HEK293T (cell line): ENCODE data around the gene HK1.
"Not testable (repeated sequence)": the region's sequence is repeated elsewhere in the genome, so short reads cannot be mapped to it uniquely, and the experiment has no call there.

ENCODE experiments used
- CTCF ChIA-PET: fragments of 350-600 bp; formaldehyde crosslinking; extraction: SDS; loops from one replicate; lab custom pipeline; 2021; ENCODE audit warnings: antibody characterized with exemption, inconsistent platforms; lab: Yijun Ruan, JAX
- POLR2A ChIA-PET: fragments of 350-600 bp; formaldehyde crosslinking; extraction: SDS; loops from one replicate; lab custom pipeline; 2020; ENCODE audit warnings: antibody characterized with exemption, inconsistent platforms; lab: Yijun Ruan, JAX
- DNase-seq: peaks from one replicate; pipeline ENCODE4 v3.0.0; 2012; ENCODE audit warnings: mixed read lengths; ENCODE audit errors: extremely low spot score
- ARNT ChIP-seq: fragments of 450-650 bp; IDR thresholded peaks from 2 replicates; pipeline ENCODE4 v1.6.1; 2017; ENCODE audit warnings: mild to moderate bottlenecking
- BHLHE40 ChIP-seq: fragments of 450-650 bp; IDR thresholded peaks from 2 replicates; pipeline ENCODE4 v1.6.1; 2016; ENCODE audit warnings: mild to moderate bottlenecking, moderate library complexity, borderline replicate concordance
- CTBP1 ChIP-seq: fragments of 450-650 bp; IDR thresholded peaks from 2 replicates; pipeline ENCODE4 v1.6.1; 2016; ENCODE audit warnings: borderline replicate concordance
- ELF4 ChIP-seq: fragments of 450-650 bp; IDR thresholded peaks from 2 replicates; pipeline ENCODE4 v1.6.1; 2017; ENCODE audit warnings: antibody characterized with exemption
- FOXA1 ChIP-seq: fragments of 450-650 bp; IDR thresholded peaks from 2 replicates; pipeline ENCODE4 v1.6.1; 2016; ENCODE audit warnings: mild to moderate bottlenecking
- FOXK2 ChIP-seq: fragments of 450-650 bp; IDR thresholded peaks from 2 replicates; pipeline ENCODE4 v1.6.1; 2016; ENCODE audit warnings: mild to moderate bottlenecking
- FOXM1 ChIP-seq: fragments of 450-650 bp; IDR thresholded peaks from 2 replicates; pipeline ENCODE4 v1.6.1; 2017; ENCODE audit warnings: mild to moderate bottlenecking, borderline replicate concordance
- HDGF ChIP-seq: fragments of 450-650 bp; IDR thresholded peaks from 2 replicates; pipeline ENCODE4 v1.6.1; 2017; ENCODE audit warnings: antibody characterized with exemption, borderline replicate concordance
- L3MBTL2 ChIP-seq: fragments of 450-650 bp; conservative IDR thresholded peaks from 2 replicates; pipeline ENCODE4 v1.6.1; 2016; ENCODE audit warnings: mild to moderate bottlenecking
- LEF1 ChIP-seq: fragments of 450-650 bp; IDR thresholded peaks from 2 replicates; pipeline ENCODE4 v1.6.1; 2017; ENCODE audit warnings: mild to moderate bottlenecking, borderline replicate concordance
- NFRKB ChIP-seq: fragments of 450-650 bp; IDR thresholded peaks from 2 replicates; pipeline ENCODE4 v1.6.1; 2016; ENCODE audit warnings: mild to moderate bottlenecking, moderate library complexity
- SP1 ChIP-seq: fragments of 450-650 bp; IDR thresholded peaks from 2 replicates; pipeline ENCODE4 v1.6.1; 2017
- SUZ12 ChIP-seq: fragments of 450-650 bp; IDR thresholded peaks from 2 replicates; pipeline ENCODE4 v1.6.1; 2016; ENCODE audit warnings: mild to moderate bottlenecking
- TARDBP ChIP-seq: fragments of 450-650 bp; IDR thresholded peaks from 2 replicates; pipeline ENCODE4 v1.6.1; 2016
- ZNF384 ChIP-seq: fragments of 450-650 bp; IDR thresholded peaks from 2 replicates; pipeline ENCODE4 v1.6.1; 2016
- TF ChIP-seq, protein P1 (sequence below): fragments of 450-650 bp; IDR thresholded peaks from 2 replicates; pipeline ENCODE4 v1.6.1; 2016

Gene HK1

GRCh38 chr10:69248117-69248730 lies 30.1 kb upstream of the HK1 start:
- TF ChIP-seq FOXA1 (no peak), FOXM1 (no peak), ELF4 (no peak), L3MBTL2 (no peak), ARNT (no peak), HDGF (no peak), BHLHE40 (no peak), FOXK2 (no peak), ZNF384 (no peak), SP1 (no peak), TARDBP (no peak), CTBP1 (no peak), LEF1 (no peak), SUZ12 (no peak), NFRKB (no peak)
- TF ChIP-seq, protein P1, sequence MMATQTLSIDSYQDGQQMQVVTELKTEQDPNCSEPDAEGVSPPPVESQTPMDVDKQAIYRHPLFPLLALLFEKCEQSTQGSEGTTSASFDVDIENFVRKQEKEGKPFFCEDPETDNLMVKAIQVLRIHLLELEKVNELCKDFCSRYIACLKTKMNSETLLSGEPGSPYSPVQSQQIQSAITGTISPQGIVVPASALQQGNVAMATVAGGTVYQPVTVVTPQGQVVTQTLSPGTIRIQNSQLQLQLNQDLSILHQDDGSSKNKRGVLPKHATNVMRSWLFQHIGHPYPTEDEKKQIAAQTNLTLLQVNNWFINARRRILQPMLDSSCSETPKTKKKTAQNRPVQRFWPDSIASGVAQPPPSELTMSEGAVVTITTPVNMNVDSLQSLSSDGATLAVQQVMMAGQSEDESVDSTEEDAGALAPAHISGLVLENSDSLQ = no peak
- ChIA-PET POLR2A (no interaction called here), CTCF (no interaction called here)

DNA sequence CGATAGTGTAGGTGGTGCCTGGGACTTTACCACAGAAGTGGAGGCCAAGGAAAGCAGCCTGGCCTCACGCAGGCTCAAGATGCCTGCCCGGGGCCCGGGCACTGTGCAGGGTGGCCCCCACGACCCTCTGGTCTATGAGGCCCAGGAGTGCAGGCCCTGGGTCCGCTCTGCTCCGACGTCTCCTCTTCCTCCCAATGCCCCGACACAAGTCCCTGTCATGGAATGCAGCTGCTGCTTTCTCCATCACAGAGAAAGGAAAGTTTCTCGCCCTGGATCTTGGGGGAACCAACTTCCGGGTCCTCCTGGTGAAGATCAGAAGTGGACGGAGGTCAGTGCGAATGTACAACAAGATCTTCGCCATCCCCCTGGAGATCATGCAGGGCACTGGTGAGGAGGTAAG lies 28.3 kb upstream of the HK1 start:
- POLR2A ChIA-PET = no interaction called here
- DNase-seq = no peak
- no peak for TF ChIP-seq NFRKB
- TF ChIP-seq BHLHE40 = no peak
- no peak for TF ChIP-seq FOXA1
- TF ChIP-seq FOXM1 = no peak
- CTCF ChIA-PET = no interaction called here

More at GRCh38 chr10:69248117-69248730, 30.1 kb upstream of the HK1 start:
- no peak for DNase-seq

- CTCF ChIA-PET, DNase-seq, POLR2A ChIA-PET: not testable (repeated sequence)
Measured at GRCh38 chr10:69251417-69251816, 26.9 kb upstream of the HK1 start.

DNA sequence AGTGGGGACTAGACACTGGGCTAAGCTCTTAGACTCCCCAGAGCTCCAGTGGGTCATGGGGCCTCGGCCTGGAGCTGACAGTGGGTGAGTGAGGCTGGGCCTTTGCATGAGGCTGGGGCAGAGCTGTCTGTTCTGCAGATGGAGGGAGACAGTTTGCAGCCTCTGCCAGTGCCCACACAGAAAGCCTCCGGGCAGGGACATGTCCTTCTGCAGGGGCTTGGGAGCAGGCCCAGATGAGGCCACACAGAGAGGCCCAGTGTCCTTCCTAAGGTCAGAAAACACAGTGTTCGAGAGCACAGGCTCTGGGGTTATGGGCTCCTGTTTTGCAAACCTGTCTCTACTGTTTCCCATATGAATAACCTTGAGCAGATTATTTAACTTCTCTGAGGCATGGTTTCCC lies 25.1 kb upstream of the HK1 start:
- no peak for DNase-seq
- TF ChIP-seq ARNT (no peak), CTBP1 (no peak), FOXK2 (no peak), LEF1 (no peak), TARDBP (no peak), HDGF (no peak), SP1 (no peak)
- TF ChIP-seq, protein P1 = no peak
- ChIA-PET CTCF (interaction anchor here (1.1 kb wide), 1 partner anchor 111 kb away, joined by 3 read pairs; no protein-coding TSS in a partner anchor), POLR2A (no interaction called here)

DNA sequence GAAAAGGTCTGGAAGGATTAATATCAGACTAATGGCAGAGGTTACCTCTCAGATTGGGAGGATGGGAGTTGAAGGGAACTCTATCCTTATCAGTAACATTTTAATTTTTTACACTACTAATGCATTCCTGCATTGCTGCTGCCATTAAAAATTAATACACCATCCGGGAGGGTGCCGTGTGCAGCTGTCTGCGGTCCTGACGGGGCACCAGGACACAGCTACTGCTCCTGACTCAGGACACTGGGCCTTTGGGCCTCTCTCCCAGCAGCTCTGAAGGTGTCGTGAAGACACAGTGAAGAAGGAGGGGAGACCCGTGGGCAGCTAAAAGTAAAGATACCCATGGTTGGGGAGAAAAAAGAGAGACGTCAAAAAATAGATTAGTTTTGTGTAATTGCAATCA lies 23.4 kb upstream of the HK1 start:
- ChIA-PET CTCF (no interaction called here), POLR2A (no interaction called here)
- TF ChIP-seq HDGF = no peak
- no peak for DNase-seq

DNA sequence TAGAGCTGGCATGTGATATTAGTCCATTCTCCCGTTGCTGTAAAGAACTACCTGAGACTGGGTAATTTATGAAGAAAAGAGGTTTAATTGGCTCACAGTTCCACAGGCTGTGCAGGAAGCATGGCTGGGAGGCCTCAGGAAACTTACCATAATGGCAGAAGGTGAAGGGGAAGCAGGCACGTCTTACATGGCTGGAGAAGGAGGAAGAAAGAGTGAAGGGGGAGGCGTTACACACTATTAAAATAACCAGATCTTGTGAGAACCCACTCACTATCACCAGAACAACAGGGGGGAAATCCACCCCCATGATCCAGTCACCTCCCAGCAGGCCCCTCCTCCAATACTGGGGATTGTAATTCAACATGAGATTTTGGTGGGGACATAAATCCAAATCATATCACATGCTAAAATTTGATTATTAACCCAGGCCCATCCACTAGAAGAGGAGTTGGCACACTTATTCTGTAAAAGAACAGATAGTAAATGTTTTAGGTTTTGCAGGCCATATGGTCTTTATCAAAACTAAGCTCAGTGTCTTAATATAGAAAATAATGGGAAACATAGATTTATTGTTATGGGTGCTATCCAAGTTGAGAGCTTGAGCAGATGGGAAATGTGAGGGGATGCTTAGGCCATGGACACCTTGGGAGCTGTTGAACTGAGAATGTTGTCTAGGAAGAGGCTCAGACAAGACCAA lies 18.6 kb upstream of the HK1 start:
- CTCF ChIA-PET = no interaction called here
- POLR2A ChIA-PET = no interaction called here
- TF ChIP-seq FOXM1 = no peak
- TF ChIP-seq FOXK2 = no peak
- no peak for TF ChIP-seq HDGF
- TF ChIP-seq, protein P1 = no peak
- no peak for TF ChIP-seq SUZ12
- TF ChIP-seq TARDBP = no peak
- TF ChIP-seq ELF4 = no peak
- no peak for TF ChIP-seq LEF1
- TF ChIP-seq CTBP1 = no peak
- no peak for TF ChIP-seq NFRKB
- TF ChIP-seq BHLHE40 = no peak
- DNase-seq = no peak

- no peak for DNase-seq
- CTCF ChIA-PET = no interaction called here
- TF ChIP-seq FOXK2 = no peak
- TF ChIP-seq SP1 = no peak
- no peak for TF ChIP-seq NFRKB
- TF ChIP-seq FOXA1 = no peak
- TF ChIP-seq CTBP1 = no peak
- TF ChIP-seq HDGF = no peak
- TF ChIP-seq TARDBP = no peak
- TF ChIP-seq ARNT = no peak
- TF ChIP-seq ZNF384 = no peak
- POLR2A ChIA-PET = no interaction called here
Measured at GRCh38 chr10:69261184-69261583, 17.1 kb upstream of the HK1 start.
